Stimulated activated CD4-positive, alpha-beta T cell treated with anti-CD3 and anti-CD28 coated beads, Interleukin-4, amount 100 ng/mL, for 24 hours (primary cell): ENCODE measurements around the gene FNIP1.
"Not testable (repeated sequence)": the region's sequence is repeated elsewhere in the genome, so short reads cannot be mapped to it uniquely, and the experiment has no call there.

Experiments
- DNase-seq: peaks from one replicate; pipeline ENCODE4 v3.0.0-alpha.2; 2020

Gene FNIP1

GRCh38 chr5:131786900-131787692 is 9.7 kb downstream of the FNIP1 start:
- DNase-seq: no peak

DNA sequence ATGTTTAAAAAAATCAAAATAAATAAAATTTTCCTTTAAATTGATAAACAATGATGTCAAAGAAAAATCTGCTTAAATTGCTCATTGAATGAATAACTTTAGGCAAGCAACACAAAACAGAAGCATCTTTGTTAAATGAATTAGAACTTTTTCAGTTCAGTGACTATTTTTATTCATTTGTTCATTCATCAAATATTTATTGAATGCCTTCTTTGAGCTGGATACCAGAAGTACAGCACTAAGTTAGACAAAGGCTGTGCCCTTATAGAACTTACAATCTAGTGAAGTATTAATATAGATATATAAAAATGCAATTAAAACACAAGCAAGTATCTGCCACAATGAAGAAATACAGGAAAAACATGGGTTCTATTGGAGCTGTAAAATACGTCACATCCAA is 10.8 kb downstream of the FNIP1 start:
- no peak for DNase-seq

DNA sequence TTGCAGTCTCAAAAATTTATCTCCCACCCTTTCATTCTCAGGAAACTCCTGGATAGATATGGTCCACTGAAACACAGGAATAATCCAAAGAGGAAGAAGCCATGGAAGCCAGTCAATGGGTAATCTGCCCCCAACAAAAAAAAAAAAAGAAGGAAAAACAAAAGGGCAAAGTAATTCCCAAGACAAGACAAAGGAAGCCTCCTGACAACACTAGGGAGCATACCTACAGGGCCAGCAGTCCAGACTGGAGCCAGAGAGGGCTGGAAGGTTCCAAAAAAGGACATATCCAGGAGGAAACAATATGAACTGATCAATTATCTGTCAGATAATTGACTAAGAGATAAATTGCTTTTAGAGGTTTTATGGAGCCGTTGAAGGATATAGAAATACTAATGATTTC is 12.9 kb downstream of the FNIP1 start:
- no peak for DNase-seq

GRCh38 chr5:131783357-131783756 is 13.5 kb downstream of the FNIP1 start:
- no peak for DNase-seq

- no peak for DNase-seq
Observed at GRCh38 chr5:131782717-131783116, 14.1 kb downstream of the FNIP1 start.

DNA sequence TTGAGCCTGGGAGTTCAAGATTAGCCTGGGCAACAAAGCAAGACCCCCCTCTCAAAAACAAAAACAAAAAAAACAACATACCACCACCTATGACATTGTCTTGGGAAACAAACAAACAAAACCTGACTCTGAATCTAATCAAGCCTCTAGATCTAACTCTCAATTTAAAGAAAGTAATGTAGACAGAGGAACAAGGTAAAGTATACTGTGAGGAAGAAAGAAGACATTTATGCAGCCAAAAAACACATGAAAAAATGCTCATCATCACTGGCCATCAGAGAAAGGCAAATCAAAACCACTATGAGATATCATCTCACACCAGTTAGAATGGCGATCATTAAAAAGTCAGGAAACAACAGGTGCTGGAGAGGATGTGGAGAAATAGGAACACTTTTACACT is 18.7 kb downstream of the FNIP1 start:
- not testable (repeated sequence) for DNase-seq

- DNase-seq: no peak
Observed at GRCh38 chr5:131776450-131776849, 20.4 kb downstream of the FNIP1 start.

DNA sequence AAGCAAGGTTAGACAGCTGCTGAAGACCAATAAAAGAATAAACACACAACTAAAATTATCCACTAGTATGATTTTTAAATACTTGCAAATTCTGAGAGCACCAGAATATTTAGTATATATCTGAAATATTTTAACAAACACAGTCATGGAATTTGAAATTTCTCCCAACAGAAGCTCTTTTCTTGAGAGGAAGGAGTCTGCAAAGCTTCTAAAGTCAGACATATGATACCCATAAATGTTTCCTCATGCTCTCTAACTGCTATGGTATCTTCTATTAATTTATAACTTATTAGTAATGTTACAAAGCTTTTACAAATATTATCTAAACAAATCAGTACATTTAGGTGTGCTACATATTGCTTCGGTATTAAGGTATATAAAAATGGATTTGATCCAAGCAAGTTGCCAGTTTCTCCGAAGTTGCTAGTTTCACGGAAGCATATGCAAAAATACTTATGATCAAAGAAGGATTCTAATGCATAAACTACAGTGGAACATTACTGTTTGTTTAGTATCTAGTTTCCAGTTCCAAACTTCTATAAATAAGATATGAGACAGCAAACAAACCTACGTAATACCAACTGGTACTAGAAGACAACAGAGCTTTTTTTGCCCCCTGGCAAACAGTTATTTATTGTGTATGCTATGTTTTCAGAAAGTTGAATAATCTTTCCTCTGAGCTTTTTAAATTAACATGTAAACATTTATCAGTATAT is 22.0 kb downstream of the FNIP1 start:
- DNase-seq: no peak

DNA sequence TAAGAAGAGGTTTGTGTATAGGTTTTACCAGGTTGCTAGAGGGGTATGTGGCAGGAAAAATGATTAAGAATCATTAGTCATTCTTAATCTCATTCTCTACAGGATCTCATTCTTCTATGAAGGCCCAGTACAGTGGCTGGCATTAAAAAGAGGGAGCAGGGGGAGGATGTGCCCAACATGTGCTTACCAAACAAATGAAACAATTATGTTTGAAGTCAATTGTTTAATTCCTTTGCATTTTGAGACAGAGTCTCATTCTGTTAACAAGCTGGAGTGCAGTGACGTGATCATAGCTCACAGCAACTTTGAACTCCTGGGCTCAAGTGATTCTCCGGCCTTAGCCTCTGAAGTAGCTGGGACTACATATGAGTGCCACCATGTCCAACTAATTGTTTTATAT is 23.0 kb downstream of the FNIP1 start:
- no peak for DNase-seq

- no peak for DNase-seq
Observed at GRCh38 chr5:131771692-131772091, 25.1 kb downstream of the FNIP1 start.

DNA sequence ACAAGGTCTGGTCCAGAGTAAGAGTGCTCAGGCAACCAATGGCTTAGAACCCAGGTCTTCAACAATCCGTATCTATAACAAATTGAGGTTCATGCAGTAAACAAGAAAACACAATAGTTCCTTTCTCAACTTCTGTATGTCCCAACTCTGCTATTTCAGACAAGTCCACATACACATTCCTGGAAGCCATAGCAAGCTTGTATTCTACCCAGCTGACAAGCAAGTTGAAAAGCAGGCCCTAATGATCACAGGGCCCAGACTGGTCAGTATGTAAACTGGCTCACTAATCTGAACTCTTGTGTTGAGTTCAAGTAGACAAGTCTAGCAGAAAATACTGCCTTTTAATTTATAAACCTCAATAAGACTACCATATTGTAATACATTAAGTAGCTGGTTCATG is 26.9 kb downstream of the FNIP1 start:
- no peak for DNase-seq

- DNase-seq: no peak
Observed at GRCh38 chr5:131769336-131769735, 27.5 kb downstream of the FNIP1 start.

GRCh38 chr5:131767891-131768290 is 28.9 kb downstream of the FNIP1 start:
- DNase-seq: no peak

- DNase-seq: no peak
Observed at GRCh38 chr5:131766689-131767088, 30.1 kb downstream of the FNIP1 start.

DNA sequence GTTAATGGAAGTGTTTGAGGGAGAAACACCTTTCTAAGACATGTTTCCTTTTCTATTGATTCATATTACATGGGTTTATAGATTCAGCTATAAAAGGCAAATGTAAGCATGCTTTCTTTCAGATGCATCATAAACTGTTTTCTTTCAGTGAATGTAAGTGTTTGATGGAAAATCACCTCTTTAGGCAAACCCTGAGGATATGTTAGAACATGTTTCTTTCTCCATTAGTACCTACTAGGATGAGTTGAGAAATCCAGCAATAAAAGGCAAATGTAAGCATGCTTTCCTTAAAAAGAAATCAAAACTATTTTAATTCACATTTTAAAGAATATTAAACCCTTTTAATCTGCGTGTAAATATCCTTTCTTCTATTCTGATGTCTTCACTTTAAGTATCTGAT is 31.6 kb downstream of the FNIP1 start:
- no peak for DNase-seq

GRCh38 chr5:131763968-131764367 is 32.8 kb downstream of the FNIP1 start:
- DNase-seq: no peak

GRCh38 chr5:131760793-131761192 is 36.0 kb downstream of the FNIP1 start:
- no peak for DNase-seq

GRCh38 chr5:131759704-131760103 is 37.1 kb downstream of the FNIP1 start:
- no peak for DNase-seq

DNA sequence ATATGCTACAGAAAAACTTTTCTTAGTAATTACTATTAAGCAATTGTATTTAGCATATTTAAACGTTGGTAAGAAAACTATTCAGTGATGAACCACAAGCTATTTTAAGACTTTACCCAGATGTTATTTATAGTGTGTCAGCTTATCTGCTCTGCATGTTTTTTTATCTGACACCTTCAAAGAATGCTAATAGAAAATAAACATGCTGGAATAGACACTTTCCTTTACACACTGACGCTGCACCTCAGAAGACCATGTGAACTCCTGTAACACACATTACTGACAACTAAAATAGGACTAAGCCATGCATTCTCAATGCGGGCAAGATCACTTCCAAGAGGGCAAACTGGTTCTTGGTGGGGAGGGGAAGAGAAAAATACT is 38.3 kb downstream of the FNIP1 start:
- no peak for DNase-seq

DNA sequence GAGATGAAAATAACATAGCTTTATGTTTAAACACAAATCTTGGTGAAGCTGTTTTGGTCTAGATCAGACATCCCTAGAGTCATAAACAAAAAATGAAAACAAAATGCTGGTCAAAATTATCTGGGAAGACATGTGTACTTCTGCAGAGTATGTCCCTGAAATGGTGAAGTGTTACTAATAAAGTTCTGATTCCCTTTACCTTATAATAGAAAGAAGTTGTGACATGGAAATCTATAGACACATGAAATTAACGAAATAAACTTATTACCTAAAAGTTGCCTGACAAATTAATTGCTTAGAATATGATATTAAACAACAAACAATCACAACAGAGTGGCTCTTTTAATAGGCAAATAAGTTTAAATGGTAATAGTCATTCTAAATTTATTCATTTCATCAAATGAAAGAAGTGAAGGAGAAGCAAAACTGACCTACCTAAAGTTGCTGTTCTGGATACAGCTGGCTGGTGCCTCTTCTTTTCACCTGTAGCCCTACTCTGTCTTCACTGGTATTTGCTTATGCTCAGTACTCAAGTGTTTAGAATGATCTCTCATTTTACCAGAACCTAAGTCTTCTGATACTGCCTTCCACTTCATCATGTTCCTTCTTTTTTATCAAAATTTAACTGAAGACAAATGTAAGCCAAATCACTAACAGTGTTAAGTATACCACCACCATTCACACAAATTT is 38.8 kb downstream of the FNIP1 start:
- DNase-seq: no peak

DNA sequence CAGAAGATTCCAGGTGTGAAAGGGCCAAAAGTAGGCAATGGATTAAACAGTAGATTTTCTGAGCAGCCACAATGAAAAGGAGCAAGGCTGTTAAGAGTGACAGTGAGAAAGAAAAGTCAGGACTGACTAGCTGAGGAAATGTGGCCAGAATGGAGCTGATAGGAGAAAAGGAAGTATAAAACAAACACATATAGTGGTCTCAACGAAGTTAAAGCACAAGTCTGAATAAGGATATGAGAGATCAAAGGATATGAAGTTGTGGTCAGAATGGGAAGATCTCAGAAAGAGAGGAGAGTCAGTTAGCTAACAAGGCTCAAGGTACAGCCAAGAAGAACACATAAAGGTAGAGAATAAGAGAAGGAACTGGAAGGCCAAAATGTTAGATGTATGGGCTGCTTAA is 39.9 kb downstream of the FNIP1 start:
- DNase-seq: no peak

DNA sequence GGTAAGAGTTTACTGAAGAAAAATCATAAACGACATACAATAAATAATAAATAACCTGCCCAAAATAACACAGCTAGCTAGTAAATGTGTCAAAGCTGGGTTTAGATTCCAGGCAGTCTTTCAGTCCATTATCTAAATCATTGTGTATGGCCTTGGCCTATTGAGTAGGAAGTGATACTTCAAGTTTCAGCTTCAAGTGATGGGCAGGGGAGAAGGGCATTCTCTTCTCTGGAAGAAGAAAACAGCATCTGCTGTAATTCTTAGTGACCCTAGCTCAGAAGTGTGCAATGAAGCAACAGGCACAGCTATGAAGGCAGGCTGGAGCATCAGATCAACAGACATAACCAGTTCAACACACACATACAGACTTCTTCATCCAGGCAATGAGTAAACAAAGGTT is 42.5 kb downstream of the FNIP1 start:
- DNase-seq: no peak

- DNase-seq: no peak
Observed at GRCh38 chr5:131751506-131751905, 45.3 kb downstream of the FNIP1 start.
